Natural killer cell (primary cell): ENCODE measurements around the gene MBOAT7. TPM values are rescaled to one million over a fixed set of nuclear protein-coding genes. Genes with fewer than 3 reads are reported as not detected.

Experiments
- ATAC-seq, 3 donors: fragments of 150-1000 bp in 2 of 3; fragments of 200-7000 bp in 1 of 3; cut with Tn5 transposase; 1 replicate in 1 of 3; 2 replicates in 2 of 3; pipeline ENCODE4 v1.10.0; 2021; ENCODE audit warnings: mild to moderate bottlenecking in 2 of 3, moderate library complexity in 2 of 3
- DNase-seq, 2 donors: peaks; one replicate each; pipeline versions ENCODE4 v3.0.0 to v3.0.0-alpha.2; 2013 to 2021; ENCODE audit warnings: mixed read lengths in 1 of 2
- H3K27ac ChIP-seq: one replicate; pipeline ENCODE4 v1.5.1; 2013; ENCODE audit warnings: mild to moderate bottlenecking, low read length
- H3K27me3 ChIP-seq: one replicate; pipeline ENCODE4 v1.6.1; 2013; ENCODE audit warnings: low read length; ENCODE audit not compliant: control insufficient read depth, insufficient read depth
- H3K36me3 ChIP-seq: one replicate; pipeline ENCODE4 v1.6.1; 2013; ENCODE audit warnings: low read length; ENCODE audit not compliant: control insufficient read depth, insufficient read depth
- H3K4me1 ChIP-seq: one replicate; pipeline ENCODE4 v1.6.1; 2013; ENCODE audit warnings: low read length; ENCODE audit not compliant: control insufficient read depth, insufficient read depth
- H3K4me3 ChIP-seq: one replicate; pipeline ENCODE4 v1.5.1; 2013; ENCODE audit warnings: low read length
- H3K9me3 ChIP-seq: one replicate; pipeline ENCODE4 v1.6.1; 2013; ENCODE audit warnings: low read length; ENCODE audit not compliant: control insufficient read depth, insufficient read depth
- H3K27ac Mint-ChIP-seq, 2 donors: one replicate each; pipeline ENCODE4 v1.8.0; 2022; ENCODE audit warnings: mild to moderate bottlenecking in 2 of 2, mixed read lengths in 2 of 2, moderate library complexity in 1 of 2
- H3K27me3 Mint-ChIP-seq, 2 donors: one replicate each; pipeline ENCODE4 v1.8.0; 2022; ENCODE audit warnings: low read depth in 2 of 2, mixed read lengths in 2 of 2
- H3K36me3 Mint-ChIP-seq: one replicate; pipeline ENCODE4 v1.8.0; 2022; ENCODE audit warnings: mixed read lengths
- H3K4me1 Mint-ChIP-seq, 2 donors: one replicate each; pipeline ENCODE4 v1.8.0; 2022; ENCODE audit warnings: mixed read lengths in 2 of 2
- H3K4me3 Mint-ChIP-seq: one replicate; pipeline ENCODE4 v1.8.0; 2022; ENCODE audit warnings: mild to moderate bottlenecking, moderate library complexity, mixed read lengths
- H3K9me3 Mint-ChIP-seq, 2 donors: one replicate each; pipeline ENCODE4 v1.8.0; 2022; ENCODE audit warnings: mixed read lengths in 2 of 2
- WGBS: methylation state at CpG from one replicate; pipeline ENCODE4 v1.1.7; 2013; ENCODE audit warnings: missing lambda C conversion rate; ENCODE audit not compliant: insufficient coverage; 5-methylcytosine and 5-hydroxymethylcytosine counted together
- intact Hi-C: fragments of 100-400 bp; cut with micrococcal nuclease; formaldehyde crosslinking; loops from one replicate; pipeline ENCODE4 v1.14.2; 2022
- total RNA-seq, 4 donors: library from RNA; stranded (reverse); fragments of 120-200 nt in 1 of 4; gene quantifications; one replicate each; pipeline versions ENCODE4 v1.2.3 to v1.2.4, GENCODE V29; 2013 to 2022
- TF ChIP-seq, protein P1 (sequence below): fragments of 200-600 bp; IDR thresholded peaks from one replicate; pipeline ENCODE4 v1.8.0; 2022; ENCODE audit warnings: antibody characterized with exemption

MBOAT7 gene
- total RNA-seq, 3 donors from 2014 or later (not counting 1 experiment from before 2014, with no cell fraction given) = 24.1 to 53.9 (median 31.2) TPM

DNA sequence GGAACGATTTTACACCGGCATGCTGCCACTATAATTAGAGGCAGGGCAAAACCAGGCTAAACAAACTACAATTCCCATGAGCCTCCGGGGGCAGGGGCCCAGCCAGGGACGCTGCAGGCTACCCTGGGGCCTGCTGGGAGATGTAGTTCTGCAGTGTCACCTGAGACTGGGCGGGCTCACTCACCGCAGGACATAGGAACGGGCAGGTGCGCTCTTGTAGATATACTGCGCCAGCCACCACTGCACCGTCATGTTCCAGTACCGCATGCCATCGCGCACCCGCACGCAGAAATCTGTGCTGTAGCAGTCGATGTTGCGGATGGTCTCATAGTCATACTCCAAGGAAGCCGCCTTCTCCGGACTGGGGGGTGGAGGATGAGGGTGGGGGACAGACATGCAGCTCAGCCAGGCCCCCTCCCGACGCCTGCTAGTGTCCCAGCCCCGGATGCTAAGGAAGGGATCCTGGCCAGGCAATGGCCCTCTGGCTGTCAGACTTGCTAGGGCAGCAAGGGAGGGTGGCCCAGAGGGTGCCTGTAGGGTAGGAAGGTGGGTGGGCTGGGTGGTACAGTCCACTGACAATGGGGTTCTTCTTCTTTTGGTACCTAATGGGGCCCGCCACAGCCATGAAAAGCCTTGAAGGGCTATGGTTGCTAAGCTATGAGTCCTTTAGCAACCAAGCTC lies 10.7 kb downstream of the MBOAT7 start:
- no peak overlapping the region for H3K27ac Mint-ChIP-seq
- no peaks in the 10 kb centered on the region for H3K9me3 Mint-ChIP-seq
- TF ChIP-seq, protein P1, sequence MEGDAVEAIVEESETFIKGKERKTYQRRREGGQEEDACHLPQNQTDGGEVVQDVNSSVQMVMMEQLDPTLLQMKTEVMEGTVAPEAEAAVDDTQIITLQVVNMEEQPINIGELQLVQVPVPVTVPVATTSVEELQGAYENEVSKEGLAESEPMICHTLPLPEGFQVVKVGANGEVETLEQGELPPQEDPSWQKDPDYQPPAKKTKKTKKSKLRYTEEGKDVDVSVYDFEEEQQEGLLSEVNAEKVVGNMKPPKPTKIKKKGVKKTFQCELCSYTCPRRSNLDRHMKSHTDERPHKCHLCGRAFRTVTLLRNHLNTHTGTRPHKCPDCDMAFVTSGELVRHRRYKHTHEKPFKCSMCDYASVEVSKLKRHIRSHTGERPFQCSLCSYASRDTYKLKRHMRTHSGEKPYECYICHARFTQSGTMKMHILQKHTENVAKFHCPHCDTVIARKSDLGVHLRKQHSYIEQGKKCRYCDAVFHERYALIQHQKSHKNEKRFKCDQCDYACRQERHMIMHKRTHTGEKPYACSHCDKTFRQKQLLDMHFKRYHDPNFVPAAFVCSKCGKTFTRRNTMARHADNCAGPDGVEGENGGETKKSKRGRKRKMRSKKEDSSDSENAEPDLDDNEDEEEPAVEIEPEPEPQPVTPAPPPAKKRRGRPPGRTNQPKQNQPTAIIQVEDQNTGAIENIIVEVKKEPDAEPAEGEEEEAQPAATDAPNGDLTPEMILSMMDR = no peak
- no peaks in the 10 kb centered on the region for H3K27me3 Mint-ChIP-seq
- H3K36me3 Mint-ChIP-seq = no peaks in the 10 kb centered on the region
- H3K4me3 Mint-ChIP-seq = no peak overlapping the region
- no peaks in the 10 kb centered on the region for H3K4me1 Mint-ChIP-seq
- H3K27ac ChIP-seq = no peak overlapping the region
- H3K4me3 ChIP-seq = no peak overlapping the region
- DNase-seq (peak in 1 of 2 donors; percentile 66), ATAC-seq (peak; percentile 84 to 99 (median 99))
- no peaks in the 10 kb centered on the region for H3K36me3 ChIP-seq
- intact Hi-C loops = no loop called here
- WGBS = 92% methylated on average over 23 of the region's 23 CpGs
- no peaks in the 10 kb centered on the region for H3K27me3 ChIP-seq
- H3K4me1 ChIP-seq = peaks cover under 1% of the 10 kb centered on the region
- no peaks in the 10 kb centered on the region for H3K9me3 ChIP-seq

DNA sequence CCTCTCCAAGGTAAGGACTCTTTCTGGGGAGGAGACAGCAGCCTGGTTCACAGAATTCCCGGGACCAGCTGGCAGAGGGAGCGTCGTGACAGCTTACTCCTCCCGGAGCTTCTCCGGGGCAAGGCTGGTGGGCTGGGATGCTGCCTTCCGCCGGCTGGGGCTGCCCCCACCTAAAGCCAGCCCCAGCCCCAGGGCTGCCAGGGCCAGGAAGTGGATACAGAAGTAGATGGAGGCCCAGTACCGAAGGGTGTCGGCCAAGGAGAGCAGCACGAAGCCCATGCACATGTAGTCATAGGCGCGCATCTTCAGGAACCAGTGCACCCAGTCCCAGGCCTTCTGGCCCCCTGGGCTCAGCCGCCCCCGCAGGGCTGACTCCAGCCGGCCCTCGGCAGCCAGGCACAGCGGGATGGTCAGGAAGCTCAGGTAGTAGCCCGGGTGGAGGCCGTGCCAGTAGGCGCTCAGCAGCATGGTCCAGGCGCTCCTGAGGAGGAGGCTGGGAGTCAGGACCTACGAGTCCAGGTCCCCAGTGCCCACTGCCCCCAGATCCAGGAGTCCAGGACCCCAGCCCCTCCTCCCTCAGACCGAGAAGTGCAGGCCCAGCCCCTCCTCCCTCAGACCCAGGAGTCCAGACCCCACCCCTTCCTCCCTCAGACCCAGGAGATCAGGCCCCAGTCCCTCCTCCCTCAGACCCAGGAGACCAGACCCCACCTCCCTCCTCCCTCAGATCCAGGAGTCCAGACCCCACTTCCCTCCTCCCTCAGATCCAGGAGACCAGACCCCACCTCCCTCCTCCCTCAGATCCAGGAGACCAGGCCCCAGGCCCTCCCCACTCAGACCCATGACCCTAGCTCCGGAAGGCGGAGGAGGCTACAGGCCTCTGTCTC lies 15.2 kb downstream of the MBOAT7 start:
- Histone ChIP-seq H3K27ac (no peak overlapping the region), H3K27me3 (no peaks in the 10 kb centered on the region), H3K4me3 (no peak overlapping the region), H3K9me3 (no peaks in the 10 kb centered on the region), H3K4me1 (peaks cover 11% of the 10 kb centered on the region), H3K36me3 (no peaks in the 10 kb centered on the region)
- Mint-ChIP-seq H3K27ac (no peak overlapping the region), H3K4me3 (no peak overlapping the region), H3K36me3 (no peaks in the 10 kb centered on the region), H3K27me3 (peaks cover 0 to 4% of the 10 kb centered on the region in 2 donors), H3K4me1 (peaks cover 0 to 4% of the 10 kb centered on the region in 2 donors), H3K9me3 (no peaks in the 10 kb centered on the region)
- TF ChIP-seq, protein P1 = no peak
- DNase-seq (no peak), ATAC-seq (no peak)
- 90% methylated on average over 25 of the region's 25 CpGs for WGBS
- intact Hi-C loops = no loop called here

DNA sequence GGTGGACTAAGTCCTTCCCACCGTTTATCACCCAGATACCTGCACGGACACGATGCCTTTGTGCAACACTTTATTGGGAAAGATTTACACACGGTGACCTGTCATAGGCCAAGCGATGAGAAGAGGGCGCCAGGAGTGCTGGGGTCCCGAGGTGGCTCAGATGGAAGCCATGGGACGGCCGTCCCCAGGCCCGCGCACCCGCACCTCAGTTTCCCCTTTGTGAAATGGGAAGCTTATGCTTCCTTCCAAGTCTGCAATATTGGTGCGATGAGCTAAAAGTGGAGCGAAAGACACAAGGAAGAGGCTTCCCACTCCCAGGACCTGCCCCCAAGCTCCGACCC lies 16.1 kb downstream of the MBOAT7 start:
- Histone ChIP-seq H3K27me3 (no peaks in the 10 kb centered on the region), H3K4me1 (peaks cover 13% of the 10 kb centered on the region), H3K36me3 (no peaks in the 10 kb centered on the region), H3K9me3 (no peaks in the 10 kb centered on the region), H3K27ac (no peak overlapping the region), H3K4me3 (no peak overlapping the region)
- Mint-ChIP-seq H3K4me1 (peaks cover 0 to 7% of the 10 kb centered on the region in 2 donors), H3K27ac (no peak overlapping the region), H3K36me3 (no peaks in the 10 kb centered on the region), H3K4me3 (no peak overlapping the region), H3K27me3 (peaks cover 0 to 4% of the 10 kb centered on the region in 2 donors), H3K9me3 (no peaks in the 10 kb centered on the region)
- intact Hi-C loops = no loop called here
- WGBS = 49% methylated on average over 15 of the region's 15 CpGs
- ATAC-seq (no peak), DNase-seq (no peak)
- TF ChIP-seq, protein P1 = no peak
